GM18858 (cell line): ENCODE results near the gene DIS3L2.
A peak's percentile ranks its signal among the peaks of the same experiment; 100 is the strongest.
"Not testable (repeated sequence)": the region's sequence is repeated elsewhere in the genome, so short reads cannot be mapped to it uniquely, and the experiment has no call there.

ENCODE experiments used
- ATAC-seq: cut with Tn5 transposase; IDR thresholded peaks from one replicate; pipeline ENCODE4 v1.9.1; 2021; ENCODE audit not compliant: unreplicated experiment

DIS3L2 gene

DNA sequence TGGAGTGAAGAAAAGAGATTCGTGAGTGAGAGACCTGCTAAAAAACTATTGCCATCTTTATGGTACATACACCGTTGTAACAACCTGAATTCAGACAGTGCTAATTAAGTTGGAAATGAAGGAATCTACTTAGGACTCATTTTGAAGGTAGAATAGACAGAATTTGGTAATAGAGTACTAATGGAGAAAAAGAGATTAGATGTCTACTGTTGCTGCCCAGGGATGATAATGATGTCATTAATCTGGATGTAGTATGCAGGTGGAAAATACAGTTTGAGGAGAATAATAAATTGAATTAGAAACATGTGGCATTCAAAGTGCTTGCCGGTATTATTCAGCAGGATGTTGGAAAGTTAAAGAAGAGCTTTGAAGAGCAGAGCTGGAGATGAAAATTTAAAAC lies 44.7 kb downstream of the DIS3L2 start:
- ATAC-seq, result no peak

DNA sequence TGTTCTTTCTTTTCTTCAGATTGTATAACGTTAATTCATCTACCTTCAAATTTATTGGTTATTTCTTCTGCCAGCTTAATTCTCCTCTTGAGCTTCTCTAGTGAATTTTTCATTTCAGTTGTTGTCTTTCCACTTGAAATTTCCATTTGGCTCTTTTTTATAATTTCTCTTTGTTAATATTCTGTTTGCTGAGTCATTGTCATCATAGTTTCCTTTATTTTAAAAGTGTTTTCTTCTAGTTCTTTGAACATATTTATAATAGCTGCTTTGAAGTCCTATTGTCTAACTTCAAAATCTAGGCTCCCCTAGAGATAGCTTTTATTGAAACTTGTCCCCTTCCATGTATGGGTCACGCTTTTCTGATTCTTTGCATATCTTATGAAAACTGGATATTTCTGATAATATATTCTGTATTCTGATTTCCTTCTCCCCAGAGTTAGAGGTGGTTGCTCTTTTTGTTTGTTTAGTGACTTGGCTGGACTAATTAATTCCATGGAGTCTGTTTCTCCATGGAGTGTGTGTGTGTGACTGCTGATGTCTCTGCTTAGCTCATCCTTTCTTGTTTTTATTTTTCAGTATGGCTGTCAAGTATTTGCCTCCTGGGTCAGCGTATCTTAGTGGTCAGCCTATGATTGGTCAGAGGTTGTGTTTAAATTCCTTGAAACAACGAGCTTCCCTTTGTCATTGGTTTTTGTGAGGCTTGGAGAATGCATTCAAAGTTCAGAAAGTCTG lies 47.6 kb downstream of the DIS3L2 start:
- ATAC-seq, result no peak

DNA sequence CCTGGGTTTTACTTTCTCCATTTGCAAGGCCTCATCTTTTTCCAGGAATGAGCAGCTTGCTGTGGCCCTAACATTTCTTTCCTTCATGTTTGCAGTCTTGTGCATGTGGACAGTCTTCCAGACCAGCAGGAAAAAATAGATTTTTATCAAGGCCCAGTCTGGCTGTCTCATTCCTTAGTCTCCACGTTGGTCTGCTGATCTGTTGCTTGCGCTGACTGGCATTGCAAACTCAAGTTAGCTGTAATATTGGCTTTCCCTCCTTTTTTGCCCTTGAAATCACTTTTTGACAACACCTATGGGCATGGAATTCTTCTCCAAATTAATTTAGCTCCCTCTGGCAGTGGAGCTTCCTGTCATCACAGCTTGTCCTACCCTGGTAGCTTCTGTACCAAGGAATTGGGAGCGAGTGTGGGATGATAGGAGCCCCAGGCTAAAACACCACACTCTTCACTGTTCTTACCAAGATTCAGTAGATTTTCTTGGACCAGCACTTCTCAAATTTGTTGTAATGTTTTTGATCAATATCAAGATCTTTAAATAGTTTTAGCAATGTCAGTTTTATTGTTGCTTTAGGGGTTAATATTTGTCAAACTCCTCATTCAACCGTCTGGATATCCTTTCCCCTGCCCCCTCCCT lies 48.2 kb downstream of the DIS3L2 start:
- no peak for ATAC-seq

DNA sequence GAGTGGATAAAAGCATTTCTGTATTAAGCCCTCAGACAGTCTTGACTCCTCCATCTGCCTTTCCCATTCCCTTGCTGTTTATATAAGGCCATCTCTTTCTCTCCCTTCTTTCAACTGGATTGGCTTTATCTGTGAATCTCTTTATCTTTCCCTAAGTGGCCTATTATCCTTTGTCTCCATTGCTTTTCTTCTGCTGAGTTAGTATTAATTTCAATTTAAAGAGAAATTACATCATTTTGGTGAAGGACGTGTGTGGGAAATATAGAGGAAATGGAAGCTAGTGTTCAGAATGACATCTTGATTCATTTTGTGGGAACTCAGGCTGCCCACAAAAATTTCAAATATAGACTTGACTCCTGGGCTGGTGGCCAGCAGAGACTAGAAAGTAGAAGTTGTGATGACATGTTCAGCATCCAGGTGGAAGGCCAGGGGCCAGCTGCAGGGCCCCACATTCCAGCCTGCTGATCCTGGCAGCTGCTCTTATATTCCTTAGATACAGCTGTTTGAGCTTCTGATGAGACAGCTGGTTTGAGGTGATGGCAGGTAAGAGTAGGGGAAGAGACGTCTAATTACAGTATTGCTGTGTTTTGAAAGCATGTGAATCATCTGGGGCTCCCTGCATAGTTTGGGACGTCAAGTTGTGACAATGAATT lies 52.3 kb downstream of the DIS3L2 start:
- ATAC-seq, result no peak

DNA sequence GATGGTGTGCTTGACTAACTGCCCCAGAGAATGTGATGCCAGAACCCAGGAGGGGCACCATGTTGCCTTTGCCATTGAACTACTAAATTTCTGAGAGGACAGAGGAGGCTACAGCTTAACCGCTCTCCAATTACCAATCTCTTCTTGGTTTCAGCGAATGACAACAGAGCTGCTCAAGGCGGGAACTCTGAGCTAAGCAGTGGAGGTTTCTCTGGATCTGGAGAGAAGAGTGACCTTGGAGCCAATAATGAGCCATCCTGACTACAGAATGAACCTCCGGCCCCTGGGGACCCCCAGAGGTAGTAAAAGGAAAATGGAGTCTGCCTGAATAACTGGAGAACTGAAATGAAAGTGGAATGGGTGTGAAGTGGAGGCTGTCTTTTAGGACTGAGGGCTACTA lies 53.2 kb downstream of the DIS3L2 start:
- ATAC-seq, result no peak

DNA sequence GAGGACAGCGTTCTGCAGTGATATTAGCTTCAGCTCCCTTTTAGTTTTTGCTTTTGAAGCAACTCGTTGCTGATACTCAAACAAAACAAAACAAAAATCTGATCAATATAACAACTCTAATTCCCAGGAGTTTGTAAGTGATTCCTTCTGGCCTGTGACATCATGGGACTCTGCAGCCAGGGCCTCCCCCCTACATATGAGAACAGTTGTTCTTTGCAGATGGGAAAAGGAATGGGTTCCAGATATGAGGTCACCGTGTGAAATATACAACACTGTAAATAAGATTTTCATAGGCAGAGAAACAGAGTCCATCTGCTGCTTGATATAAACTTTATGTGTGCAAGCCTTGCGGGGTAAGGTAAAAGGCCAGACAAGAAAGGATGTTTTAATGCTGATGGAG lies 56.7 kb downstream of the DIS3L2 start:
- ATAC-seq, result no peak

DNA sequence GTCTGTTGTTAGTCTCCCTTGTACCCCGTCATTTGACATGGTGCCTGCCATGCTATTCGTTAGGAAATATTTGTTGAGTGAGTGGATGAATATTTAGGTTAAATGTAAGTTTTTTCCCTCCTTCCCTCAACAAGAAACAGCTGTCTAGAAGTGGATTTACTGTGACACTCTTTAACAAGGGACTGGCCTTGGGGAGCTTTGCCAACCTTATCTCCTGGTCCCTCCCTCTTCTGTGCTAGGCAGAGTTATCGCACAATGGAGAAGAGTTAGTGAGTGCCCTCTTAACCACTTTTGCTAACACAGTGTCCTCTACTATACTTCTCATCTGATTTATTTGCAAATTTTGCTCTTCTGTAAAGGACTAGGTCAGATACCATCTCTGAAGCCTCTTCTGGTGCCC lies 61.2 kb downstream of the DIS3L2 start:
- ATAC-seq, result no peak

DNA sequence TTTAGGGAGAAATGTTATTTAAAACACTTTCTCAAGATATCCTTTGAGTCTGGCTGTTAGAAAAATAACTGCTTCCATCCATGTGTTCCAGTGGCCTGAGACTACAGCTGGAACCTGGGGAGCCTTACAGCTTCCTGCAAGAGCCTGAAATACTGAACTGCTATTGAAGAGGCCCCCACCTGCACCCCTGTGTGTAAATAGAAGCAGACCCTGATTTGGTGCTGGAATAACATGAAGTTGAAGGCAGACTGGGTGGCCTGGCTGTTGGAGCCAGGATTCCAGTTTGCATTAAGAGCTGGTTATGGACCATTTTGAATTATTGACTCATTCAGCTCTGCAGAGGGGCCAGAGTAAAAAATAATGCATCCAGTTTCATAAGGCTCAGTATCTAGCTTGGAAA lies 61.9 kb downstream of the DIS3L2 start:
- no peak for ATAC-seq

DNA sequence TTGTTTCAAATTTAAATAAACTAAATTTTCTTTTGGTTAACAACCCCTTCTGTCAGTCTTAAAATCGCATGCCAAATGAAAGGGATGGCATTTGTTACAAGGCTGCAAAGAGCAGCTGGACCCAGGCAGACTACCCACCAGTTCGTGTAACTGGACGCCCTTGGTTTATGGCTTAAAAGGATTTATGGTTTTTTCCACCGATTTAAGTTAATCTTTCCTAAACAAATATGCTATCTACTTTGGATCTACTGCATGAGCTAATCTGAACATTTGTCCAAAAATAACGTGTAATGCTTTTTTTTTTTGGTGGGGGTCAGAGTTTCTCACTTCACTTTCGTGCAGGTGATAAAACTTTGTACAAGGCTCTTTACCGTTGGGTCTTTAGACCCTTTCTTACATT lies 62.9 kb downstream of the DIS3L2 start:
- ATAC-seq, result no peak

DNA sequence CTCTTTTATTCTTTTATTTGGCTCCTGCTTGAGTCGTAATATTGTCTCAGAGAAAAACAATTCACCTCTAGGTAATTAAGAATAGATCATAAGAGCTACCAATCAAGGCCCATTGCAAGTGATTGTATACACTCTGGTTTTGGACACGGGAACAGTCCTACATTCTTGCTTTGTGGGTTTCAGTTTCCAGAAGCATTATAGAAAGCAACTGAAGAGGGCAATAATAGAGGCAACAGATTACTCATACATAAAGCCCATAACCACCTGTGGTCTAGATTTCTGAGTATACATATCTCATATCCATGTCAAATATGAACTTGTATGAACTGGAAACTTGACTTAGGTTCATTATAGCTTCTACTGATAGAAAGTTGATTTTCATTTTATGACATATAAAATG lies 65.4 kb downstream of the DIS3L2 start:
- ATAC-seq, result peak; percentile 98

DNA sequence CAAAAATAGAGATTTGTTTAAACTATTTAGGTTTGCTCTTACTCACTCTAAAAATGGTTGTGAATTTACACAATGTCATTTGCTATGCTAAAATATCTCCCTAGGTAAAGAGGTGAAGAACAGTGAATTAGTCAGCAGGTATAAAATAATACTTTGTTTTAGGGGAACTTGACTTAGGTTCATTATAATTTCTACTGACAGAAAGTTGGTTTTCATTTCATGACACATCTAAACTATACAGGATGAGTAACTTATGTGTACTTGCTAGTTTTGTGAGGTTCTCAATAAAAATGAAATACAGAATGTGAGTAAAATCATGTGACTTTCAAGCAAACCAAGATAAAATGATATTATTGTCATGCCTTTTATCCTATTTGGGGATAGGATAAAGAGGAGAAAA lies 66.0 kb downstream of the DIS3L2 start:
- no peak for ATAC-seq

DNA sequence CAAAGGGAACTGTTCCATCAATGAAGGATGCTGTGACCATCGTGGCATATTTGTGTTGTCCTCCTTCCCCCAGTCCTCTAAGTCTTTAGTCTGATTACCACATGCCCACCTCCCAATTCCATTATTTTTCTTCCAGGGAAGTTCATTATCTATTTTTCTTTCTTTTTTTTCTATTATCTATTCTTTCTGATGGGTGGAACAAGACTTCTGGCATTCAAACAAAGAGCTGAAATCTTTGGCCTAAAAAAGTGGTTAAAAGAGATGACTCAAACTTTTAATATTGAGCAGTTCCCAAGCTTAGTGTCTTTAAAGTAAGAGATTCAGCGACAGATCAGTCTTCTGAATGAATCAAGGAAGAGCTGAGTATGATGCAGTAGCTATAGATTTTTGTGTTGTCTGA lies 66.6 kb downstream of the DIS3L2 start:
- no peak for ATAC-seq

DNA sequence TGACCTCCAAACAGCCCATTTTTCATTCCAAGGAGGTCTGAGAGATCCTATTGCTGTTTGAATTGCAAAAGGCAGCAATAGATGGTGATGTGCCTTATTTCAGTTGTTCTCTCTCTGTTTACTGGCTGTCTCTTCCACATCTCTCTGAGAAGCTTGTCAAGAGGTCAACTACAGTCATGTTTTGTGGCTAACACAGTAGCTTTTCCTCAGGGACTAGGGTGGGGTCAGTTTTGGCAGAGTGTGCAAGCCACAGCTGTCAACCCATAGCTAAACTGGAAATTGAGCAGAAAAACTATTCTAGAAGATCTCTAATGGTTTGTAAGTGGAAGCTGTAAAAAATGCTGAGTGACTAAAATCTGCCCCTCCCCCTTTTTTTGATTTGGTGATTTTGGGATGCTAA lies 67.1 kb downstream of the DIS3L2 start:
- ATAC-seq, result no peak

DNA sequence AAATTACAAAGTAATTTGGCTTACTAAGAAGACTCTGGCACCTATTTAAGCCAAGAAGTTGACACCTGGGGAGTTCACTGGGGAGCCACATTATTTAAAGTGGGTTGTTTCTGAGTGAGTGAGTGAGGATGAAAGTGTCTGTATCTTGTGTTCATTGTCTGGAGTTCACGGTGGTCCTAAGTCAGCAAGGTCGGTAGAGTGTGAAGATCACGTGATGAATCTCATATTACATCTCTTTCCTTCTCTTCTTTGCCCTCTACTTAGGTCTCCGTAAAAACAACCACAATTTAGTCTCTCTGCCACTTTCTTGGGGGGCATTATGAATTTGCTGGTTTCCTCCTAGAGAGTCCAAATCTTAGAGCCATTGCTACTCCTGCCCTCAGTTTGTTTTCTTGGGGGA lies 67.8 kb downstream of the DIS3L2 start:
- no peak for ATAC-seq

DNA sequence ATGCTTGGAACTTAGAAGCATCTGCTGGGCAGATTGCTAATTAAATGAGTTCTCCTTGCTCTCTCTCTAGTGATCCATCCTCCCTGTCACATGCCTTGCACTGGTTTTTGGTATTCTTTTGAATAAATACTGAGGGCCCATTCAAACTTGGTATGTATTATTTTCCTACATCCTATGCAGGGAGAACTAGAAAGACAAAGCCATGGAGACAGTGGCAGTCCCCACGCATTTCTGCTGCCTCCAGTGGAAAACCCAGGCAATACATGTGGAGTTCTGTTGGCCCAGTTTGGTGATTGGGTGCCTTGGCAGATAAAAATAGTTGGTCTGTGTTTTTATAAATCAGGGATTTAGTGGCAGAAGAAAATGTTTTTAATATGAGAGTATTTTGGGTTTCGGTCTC lies 68.7 kb downstream of the DIS3L2 start:
- ATAC-seq, result no peak

DNA sequence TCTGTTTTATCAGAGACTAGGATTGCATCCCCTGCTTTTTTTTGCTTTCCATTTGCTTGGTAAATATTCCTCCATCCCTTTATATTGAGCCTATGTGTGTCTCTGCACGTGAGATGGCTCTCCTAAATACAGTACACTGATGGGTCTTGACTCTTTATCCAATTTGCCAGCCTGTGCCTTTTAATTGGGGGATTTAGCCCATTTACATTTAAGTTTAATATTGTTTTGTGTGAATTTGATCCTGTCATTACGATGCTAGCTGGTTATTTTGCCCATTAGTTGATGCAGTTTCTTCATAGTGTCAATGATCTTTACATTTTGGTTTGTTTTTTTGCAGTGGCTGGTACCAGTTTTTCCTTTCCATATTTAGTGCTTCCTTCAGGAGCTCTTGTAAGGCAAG lies 73.8 kb downstream of the DIS3L2 start:
- not testable (repeated sequence) for ATAC-seq

DNA sequence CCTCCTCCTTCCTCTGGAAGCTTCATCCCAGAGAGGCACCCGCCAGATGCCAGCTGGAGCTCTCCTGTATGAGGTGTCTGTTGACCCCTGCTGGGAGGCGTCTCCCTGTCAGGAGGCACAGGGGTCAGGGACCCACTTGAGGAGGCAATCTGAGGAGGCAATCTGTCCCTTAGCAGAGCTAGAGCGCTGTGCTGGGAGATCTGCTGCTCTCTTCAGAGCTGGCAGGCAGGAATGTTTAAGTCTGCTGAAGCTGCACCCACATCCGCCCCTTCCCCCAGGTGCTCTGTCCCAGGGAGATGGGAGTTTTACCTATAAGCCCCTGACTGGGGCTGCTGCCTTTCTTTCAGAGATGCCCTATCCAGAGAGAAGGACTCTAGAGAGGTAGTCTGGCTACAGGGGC lies 75.4 kb downstream of the DIS3L2 start:
- not testable (repeated sequence) for ATAC-seq

DNA sequence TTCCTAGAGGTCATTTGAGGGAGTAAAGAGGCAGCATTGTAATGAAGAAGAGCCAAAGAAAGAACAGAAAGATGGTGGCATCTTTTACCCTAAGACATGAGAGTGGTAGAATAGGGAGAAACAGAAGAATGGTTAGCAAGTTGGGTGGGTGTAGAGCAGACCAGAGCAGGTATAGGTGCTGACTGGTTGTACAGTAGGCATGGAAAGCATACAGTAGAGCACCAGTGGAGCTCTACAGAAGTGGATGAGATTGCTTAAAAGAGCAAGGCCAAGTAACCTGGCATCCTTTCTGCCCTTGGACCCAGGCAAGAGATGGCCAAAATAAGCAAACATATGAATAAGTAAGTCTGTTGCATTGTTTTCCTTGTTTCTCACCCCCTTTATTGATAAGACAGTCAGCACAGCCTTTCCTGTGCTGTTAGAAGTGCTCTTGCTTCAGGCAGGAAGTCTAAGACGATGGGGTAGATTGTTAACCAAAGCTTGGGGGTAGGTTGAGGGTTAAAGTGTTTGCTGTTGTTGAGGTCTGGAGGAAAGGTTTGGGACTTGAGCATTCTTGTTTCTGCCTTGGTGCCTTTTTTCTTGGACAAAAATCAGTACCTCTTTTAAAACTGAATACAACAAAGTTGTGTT lies 76.9 kb downstream of the DIS3L2 start:
- ATAC-seq, result no peak

DNA sequence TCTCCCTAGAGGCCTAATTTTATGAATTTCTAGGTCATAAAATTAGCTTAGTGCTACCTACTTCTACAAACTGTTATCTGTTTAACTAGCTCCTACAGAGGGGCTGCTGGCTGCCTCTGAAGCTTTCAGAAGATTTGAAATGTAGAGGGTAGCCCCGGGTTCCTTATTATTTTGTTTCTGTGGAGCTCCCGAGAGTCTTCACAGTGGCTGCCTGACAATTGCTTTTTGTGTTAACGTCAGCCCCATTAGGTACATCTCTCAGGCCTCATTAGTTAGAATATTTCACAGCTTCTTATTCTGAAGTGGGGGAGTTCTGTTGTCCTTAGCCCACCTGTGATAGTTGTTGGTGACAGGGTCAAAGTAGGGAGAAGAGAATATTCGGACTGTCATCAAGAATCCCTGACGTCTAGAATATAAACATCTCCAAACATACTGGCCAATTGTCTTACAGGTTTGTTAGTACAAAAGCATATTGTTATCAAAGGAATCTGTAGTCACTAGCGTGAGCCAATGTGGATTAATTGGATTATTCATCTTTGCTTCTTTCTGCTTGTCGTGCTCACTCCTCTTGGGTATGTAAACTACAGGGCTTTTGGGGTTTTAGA lies 77.5 kb downstream of the DIS3L2 start:
- ATAC-seq, result no peak

DNA sequence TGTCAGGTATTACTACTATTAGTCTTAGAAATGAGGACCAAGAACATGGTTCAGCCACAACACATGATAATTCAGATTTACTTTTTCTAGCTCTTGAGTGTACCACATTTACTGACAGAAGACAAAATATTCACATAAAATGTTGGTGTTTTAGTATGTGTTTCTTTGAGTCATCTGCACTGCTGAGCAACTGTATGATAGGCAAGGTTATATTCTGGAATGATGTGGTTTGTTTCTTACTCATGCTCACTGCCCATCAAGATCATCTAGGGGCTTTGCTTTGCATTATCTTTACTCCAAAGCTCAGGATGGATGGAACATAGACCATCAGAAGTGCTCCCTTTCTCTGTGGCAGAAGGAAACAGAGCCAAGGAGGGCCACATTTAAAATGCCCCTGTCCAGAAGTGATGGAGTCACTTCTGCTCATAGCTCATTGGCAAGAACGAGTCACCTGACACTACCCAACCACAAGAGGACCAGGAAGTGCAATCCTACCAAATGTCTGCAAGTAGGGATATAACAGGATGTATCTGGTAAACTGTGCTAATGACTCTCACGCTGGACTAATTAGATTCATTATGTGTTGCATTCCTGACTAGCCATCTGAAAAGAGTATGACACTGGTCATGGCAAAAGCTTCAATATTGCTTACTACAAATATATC lies 81.5 kb downstream of the DIS3L2 start:
- ATAC-seq, result no peak

DNA sequence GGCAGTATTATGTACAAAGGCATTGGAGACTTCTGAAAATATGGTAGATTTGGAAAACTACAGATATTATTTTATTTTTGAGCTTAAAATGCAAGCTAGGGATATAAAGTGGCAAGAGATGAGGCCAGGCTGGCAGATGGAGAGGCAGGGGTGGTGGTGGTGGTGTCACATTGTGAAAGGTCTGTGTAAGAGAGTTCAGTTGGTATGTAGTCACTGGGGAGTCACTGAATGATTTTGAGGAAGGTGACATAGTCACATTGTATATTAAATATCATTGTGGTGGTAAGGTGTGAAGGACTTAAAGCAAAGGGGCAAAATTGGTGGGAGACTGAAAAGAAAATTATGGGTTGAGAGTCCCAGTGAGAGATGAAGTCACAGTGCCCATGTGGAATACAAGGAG lies 82.5 kb downstream of the DIS3L2 start:
- no peak for ATAC-seq
